Spleen (tissue), 11 donors: ENCODE measurements around the gene SPATS2. TPM values are rescaled to one million over a fixed set of nuclear protein-coding genes. Genes with fewer than 3 reads are reported as not detected.

Experiments used
- DNase-seq: peaks from one replicate; pipeline ENCODE4 v3.0.0-alpha.2; 2020
- H3K27ac ChIP-seq, 8 donors: fragments of 200-600 bp; sonication (generic) in 7 of 8; 1 replicate in 4 of 8; 2 replicates in 4 of 8; pipeline versions ENCODE4 v1.5.0 to v1.8.0; 2016 to 2021; ENCODE audit warnings: inconsistent platforms in 4 of 8, mild to moderate bottlenecking in 4 of 8, moderate library complexity in 1 of 8
- H3K27me3 ChIP-seq, 7 donors: fragments of 200-600 bp; sonication (generic) in 6 of 7; replicated peaks in 1 of 7; 1 replicate in 4 of 7; 2 replicates in 3 of 7; pipeline versions ENCODE4 v1.5.0 to v1.8.0; 2016 to 2021; ENCODE audit warnings: inconsistent platforms in 3 of 7, mild to moderate bottlenecking in 1 of 7
- H3K36me3 ChIP-seq, 6 donors: fragments of 200-600 bp; sonication (generic) in 5 of 6; 1 replicate in 4 of 6; 2 replicates in 2 of 6; pipeline versions ENCODE4 v1.5.0 to v1.8.0; 2016 to 2021; ENCODE audit warnings: inconsistent platforms in 2 of 6
- H3K4me1 ChIP-seq, 6 donors: fragments of 200-600 bp; sonication (generic) in 5 of 6; 1 replicate in 3 of 6; 2 replicates in 3 of 6; pipeline versions ENCODE4 v1.5.0 to v1.8.0; 2016 to 2021; ENCODE audit warnings: inconsistent platforms in 3 of 6
- H3K4me3 ChIP-seq, 8 donors: fragments of 200-600 bp; sonication (generic) in 7 of 8; 1 replicate in 4 of 8; 2 replicates in 4 of 8; pipeline versions ENCODE4 v1.5.0 to v1.8.0; 2016 to 2021; ENCODE audit warnings: inconsistent platforms in 4 of 8, mild to moderate bottlenecking in 4 of 8, moderate library complexity in 2 of 8
- H3K9me3 ChIP-seq, 8 donors: fragments of 200-600 bp; sonication (generic) in 7 of 8; 1 replicate in 4 of 8; 2 replicates in 4 of 8; pipeline versions ENCODE4 v1.5.0 to v1.8.0; 2016 to 2021; ENCODE audit warnings: inconsistent platforms in 4 of 8
- CTCF ChIP-seq, 11 experiments: fragments of 200-600 bp in 7 of 11; fragments of 450-650 bp in 4 of 11; sonication (generic) in 4 of 11; IDR thresholded peaks in 8 of 11; conservative IDR thresholded peaks in 3 of 11; 1 replicate in 7 of 11; 2 replicates in 4 of 11; pipeline versions ENCODE4 v1.4.0 to v1.8.0; 2016 to 2021; ENCODE audit warnings: antibody characterized with exemption in 11 of 11, inconsistent platforms in 4 of 11, mild to moderate bottlenecking in 1 of 11
- POLR2A ChIP-seq, 3 donors: fragments of 450-650 bp; IDR thresholded peaks; one replicate each; pipeline ENCODE4 v1.5.1; 2017; ENCODE audit warnings: antibody characterized with exemption in 3 of 3, mild to moderate bottlenecking in 1 of 3
- POLR2AphosphoS5 ChIP-seq, 3 donors: sonication (generic); formaldehyde crosslinking; IDR thresholded peaks; one replicate each; pipeline ENCODE4 v1.5.1; 2017; ENCODE audit warnings: antibody characterized with exemption in 3 of 3
- WGBS, 5 donors: extraction: QIAGEN DNeasy Blood & Tissue Kit in 3 of 5; methylation state at CpG; one replicate each; pipeline versions ENCODE4 v1.1.5 to v1.1.7; 2013 to 2018; 5-methylcytosine and 5-hydroxymethylcytosine counted together
- intact Hi-C: fragments of 100-400 bp; cut with DNase I; formaldehyde crosslinking; loops from one replicate; pipeline ENCODE4 v1.15.0; 2023; ENCODE audit warnings: low total_unique reads
- polyA plus RNA-seq, 3 donors: library from polyadenylated mRNA; stranded (reverse); fragments of 200-250 nt; gene quantifications; one replicate each; pipeline ENCODE4 v1.2.1, GENCODE V29; 2013
- total RNA-seq, 7 donors: library from RNA; depleted of rRNA in 3 of 7; stranded (reverse); fragments of >200 nt in 3 of 7; fragmentation: NEBNext Ultra II Directional in 4 of 7; extraction: Animal tissue kit (Norgen Biotek cat#: 25700) in 4 of 7; gene quantifications; one replicate each; pipeline versions ENCODE4 v1.1.0 to v1.2.1, GENCODE V29; 2016 to 2021
- donor health status: healthy with polysubstance abuse.
- donor health status: DM: no; HTN: no; CAD: no; lungs with moderate emphysema.
- donor health status: DM: no; HTN: no; CAD: no.
- donor health status: Bipolar disorder and iron deficiency.
- donor health status: healthy.
- donor health status: DM: no; HTN: no; CAD: no.
- donor health status: DM: yes; HTN: yes; CAD: no.

The SPATS2 gene
- total and polyA plus RNA-seq, 10 donors, result 7.1 to 27.0 (median 19.0) TPM

GRCh38 chr12:49342914-49343731 lies 24.1 kb upstream of the SPATS2 start:
- Histone ChIP-seq H3K4me1 (peaks cover 47 to 68% (median 63%) of the 10 kb centered on the region in 6 donors), H3K27me3 (peaks cover 23 to 98% (median 60%) of the 10 kb centered on the region in 7 donors)
- intact Hi-C loops, result loop anchor here (5.0 kb wide), 1 partner anchor 56 kb away; no protein-coding TSS in a partner anchor

GRCh38 chr12:49344486-49345050 lies 22.7 kb upstream of the SPATS2 start:
- H3K4me1 ChIP-seq, result peaks cover 48 to 72% (median 63%) of the 10 kb centered on the region in 6 donors
- no peaks in the 10 kb centered on the region for H3K9me3 ChIP-seq
- TF ChIP-seq POLR2AphosphoS5 (IDR thresholded peaks at IDR 0.05), result no peak
- TF ChIP-seq POLR2A (IDR thresholded peaks at IDR 0.05), result no peak
- no peak for TF ChIP-seq CTCF (IDR thresholded peaks at IDR 0.05 in 8 of 11, conservative IDR thresholded peaks at IDR 0.05 in 3 of 11)
- no peak overlapping the region for H3K27ac ChIP-seq
- intact Hi-C loops, result loop anchor here (5.0 kb wide), 1 partner anchor 57 kb away; no protein-coding TSS in a partner anchor
- H3K27me3 ChIP-seq, result peaks cover 23 to 98% (median 72%) of the 10 kb centered on the region in 7 donors
- peak overlapping the region in 2 of 8 donors; percentile 23 to 65 for H3K4me3 ChIP-seq
- WGBS, 5 donors, result 18 to 22% (median 21%) methylated on average over 15 of the region's 15 CpGs
- H3K36me3 ChIP-seq, result no peaks in the 10 kb centered on the region
- DNase-seq, result no peak

More at GRCh38 chr12:49342914-49343731, 24.1 kb upstream of the SPATS2 start:
- WGBS, 5 donors, result 3 to 4% (median 4%) methylated on average over 33 of the region's 33 CpGs
- no peak for TF ChIP-seq POLR2A (IDR thresholded peaks at IDR 0.05)
- no peak for TF ChIP-seq POLR2AphosphoS5 (IDR thresholded peaks at IDR 0.05)
- TF ChIP-seq CTCF (IDR thresholded peaks at IDR 0.05 in 8 of 11, conservative IDR thresholded peaks at IDR 0.05 in 3 of 11), result peak in 1 of 11 experiments; percentile 42
- Histone ChIP-seq H3K36me3 (no peaks in the 10 kb centered on the region), H3K4me3 (peak overlapping the region; percentile 41 to 69 (median 48)), H3K9me3 (no peaks in the 10 kb centered on the region), H3K27ac (no peak overlapping the region)
- no peak for DNase-seq

GRCh38 chr12:49345051-49345824 lies 22.0 kb upstream of the SPATS2 start:
- Histone ChIP-seq H3K9me3 (no peaks in the 10 kb centered on the region), H3K4me3 (peak overlapping the region in 6 of 8 donors; percentile 19 to 65 (median 34)), H3K27me3 (peaks cover 23 to 98% (median 72%) of the 10 kb centered on the region in 7 donors), H3K4me1 (peaks cover 48 to 72% (median 63%) of the 10 kb centered on the region in 6 donors), H3K36me3 (no peaks in the 10 kb centered on the region), H3K27ac (no peak overlapping the region)
- TF ChIP-seq CTCF (IDR thresholded peaks at IDR 0.05 in 8 of 11, conservative IDR thresholded peaks at IDR 0.05 in 3 of 11), result no peak
- no peak for TF ChIP-seq POLR2AphosphoS5 (IDR thresholded peaks at IDR 0.05)
- TF ChIP-seq POLR2A (IDR thresholded peaks at IDR 0.05), result no peak
- WGBS, 5 donors, result 1 to 7% (median 2%) methylated on average over 30 to 70 of the region's 70 CpGs
- no peak for DNase-seq
- intact Hi-C loops, result no loop called here
